Neural crest cell (in vitro differentiated cells): ENCODE data around the gene APBA1. TPM values are rescaled to one million over a fixed set of nuclear protein-coding genes. Genes with fewer than 3 reads are reported as not detected.

ENCODE experiments used
- DNase-seq: peaks from one replicate; pipeline ENCODE4 v3.0.0; 2021; ENCODE audit warnings: low read depth, mixed read lengths, low spot score
- H3K27ac Mint-ChIP-seq: one replicate; pipeline ENCODE4 v1.8.0; 2021; ENCODE audit warnings: mild to moderate bottlenecking, mixed read lengths; ENCODE audit not compliant: unreplicated experiment
- H3K27me3 Mint-ChIP-seq: 2 replicates; pipeline ENCODE4 v1.8.0; 2021; ENCODE audit warnings: low read depth, mild to moderate bottlenecking, mixed read lengths
- H3K36me3 Mint-ChIP-seq: 2 replicates; pipeline ENCODE4 v1.8.0; 2021; ENCODE audit warnings: low read depth, mild to moderate bottlenecking, mixed read lengths
- H3K4me1 Mint-ChIP-seq: 2 replicates; pipeline ENCODE4 v1.8.0; 2021; ENCODE audit warnings: mixed read lengths
- H3K4me3 Mint-ChIP-seq: one replicate; pipeline ENCODE4 v1.8.0; 2021; ENCODE audit warnings: mild to moderate bottlenecking, mixed read lengths
- H3K9me3 Mint-ChIP-seq: 2 replicates; pipeline ENCODE4 v1.8.0; 2021; ENCODE audit warnings: mixed read lengths
- CTCF ChIP-seq: fragments of 200-600 bp; sonication (generic); conservative IDR thresholded peaks from 2 replicates; pipeline ENCODE4 v1.5.0; 2021; ENCODE audit warnings: antibody characterized with exemption, mild to moderate bottlenecking
- total RNA-seq: library from RNA; stranded (reverse); gene quantifications from 2 replicates; pipeline ENCODE4 v1.2.1, GENCODE V29; 2021

The APBA1 gene
- total RNA-seq, 1 donor from 2014 or later, result 3.7 TPM

GRCh38 chr9:69486498-69486897 is 185.7 kb downstream of the APBA1 start:
- no peak for DNase-seq
- Mint-ChIP-seq H3K4me1 (no peaks in the 10 kb centered on the region), H3K36me3 (peaks cover 2% of the 10 kb centered on the region), H3K27ac (peak overlapping the region; percentile 32), H3K9me3 (no peaks in the 10 kb centered on the region), H3K27me3 (no peaks in the 10 kb centered on the region), H3K4me3 (no peak overlapping the region)
- no peak for TF ChIP-seq CTCF

- Mint-ChIP-seq H3K36me3 (peaks cover 2% of the 10 kb centered on the region), H3K27me3 (no peaks in the 10 kb centered on the region), H3K4me3 (no peak overlapping the region), H3K9me3 (no peaks in the 10 kb centered on the region), H3K27ac (no peak overlapping the region), H3K4me1 (no peaks in the 10 kb centered on the region)
- no peak for DNase-seq
- no peak for TF ChIP-seq CTCF
Measured at GRCh38 chr9:69485466-69485865, 186.7 kb downstream of the APBA1 start.

GRCh38 chr9:69483886-69484422 is 188.2 kb downstream of the APBA1 start:
- Mint-ChIP-seq H3K27ac (no peak overlapping the region), H3K36me3 (peaks cover 2% of the 10 kb centered on the region), H3K27me3 (no peaks in the 10 kb centered on the region), H3K4me1 (no peaks in the 10 kb centered on the region), H3K4me3 (no peak overlapping the region), H3K9me3 (no peaks in the 10 kb centered on the region)
- no peak for DNase-seq
- TF ChIP-seq CTCF, result no peak

GRCh38 chr9:69476797-69477196 is 195.4 kb downstream of the APBA1 start:
- no peak overlapping the region for H3K4me3 Mint-ChIP-seq
- H3K4me1 Mint-ChIP-seq, result peaks cover 25% of the 10 kb centered on the region
- no peaks in the 10 kb centered on the region for H3K9me3 Mint-ChIP-seq
- no peak for TF ChIP-seq CTCF
- H3K27ac Mint-ChIP-seq, result peak overlapping the region; percentile 63
- no peaks in the 10 kb centered on the region for H3K27me3 Mint-ChIP-seq
- DNase-seq, result no peak
- H3K36me3 Mint-ChIP-seq, result no peaks in the 10 kb centered on the region

GRCh38 chr9:69476016-69476415 is 196.2 kb downstream of the APBA1 start:
- H3K27me3 Mint-ChIP-seq, result no peaks in the 10 kb centered on the region
- H3K27ac Mint-ChIP-seq, result peak overlapping the region; percentile 16
- H3K4me3 Mint-ChIP-seq, result no peak overlapping the region
- DNase-seq, result no peak
- no peak for TF ChIP-seq CTCF
- no peaks in the 10 kb centered on the region for H3K36me3 Mint-ChIP-seq
- no peaks in the 10 kb centered on the region for H3K9me3 Mint-ChIP-seq
- H3K4me1 Mint-ChIP-seq, result peaks cover 32% of the 10 kb centered on the region
